Caco-2 (cell line): ENCODE data around the gene BPIFB6. TPM values are rescaled to one million over a fixed set of nuclear protein-coding genes. Genes with fewer than 3 reads are reported as not detected.

Source experiments
- BruUV-seq: library from RNA; stranded (reverse); fragments of 400-500 nt; replicated peaks from 2 replicates; lab custom pipeline; 2021; lab: Mats Ljungman, UMichigan
- CTCF ChIA-PET: fragments of 300-600 bp; sonication (Branson Sonifier 250); formaldehyde crosslinking; loops from one replicate; lab custom pipeline; 2022; ENCODE audit warnings: antibody characterized with exemption; lab: Charles Lee
- POLR2A ChIA-PET: fragments of 300-600 bp; sonication (Branson Sonifier 250); formaldehyde crosslinking; loops from one replicate; lab custom pipeline; 2022; ENCODE audit warnings: antibody characterized with exemption; lab: Charles Lee
- DNase-seq, 2 experiments: peaks; one replicate each; pipeline versions ENCODE4 v3.0.0 to v3.0.0-alpha.2; 2020 to 2022
- H3K27me3 ChIP-seq: replicated peaks from 2 replicates; pipeline ENCODE4 v1.6.0; 2011; ENCODE audit warnings: low read length; ENCODE audit not compliant: control insufficient read depth, insufficient read depth
- H3K36me3 ChIP-seq: 2 replicates; pipeline ENCODE4 v1.5.1; 2011; ENCODE audit warnings: low read length; ENCODE audit not compliant: control insufficient read depth, insufficient read depth
- H3K4me1 ChIP-seq: fragments of 250-450 bp; sonication (Bioruptor Pico); 2 replicates; pipeline ENCODE4 v1.5.1; 2020; ENCODE audit warnings: mild to moderate bottlenecking
- H3K4me3 ChIP-seq: 2 replicates; pipeline ENCODE4 v1.5.1; 2011; ENCODE audit warnings: low read depth, mild to moderate bottlenecking, control low read depth, low read length
- H3K9me3 ChIP-seq: fragments of 250-450 bp; sonication (Bioruptor Pico); 2 replicates; pipeline ENCODE4 v1.5.1; 2020; ENCODE audit warnings: mild to moderate bottlenecking, moderate library complexity
- H3K27ac Mint-ChIP-seq: one replicate; pipeline ENCODE4 v1.8.0; 2022; ENCODE audit warnings: mixed read lengths; ENCODE audit not compliant: unreplicated experiment
- H3K27me3 Mint-ChIP-seq: one replicate; pipeline ENCODE4 v1.8.0; 2022; ENCODE audit warnings: mixed read lengths; ENCODE audit not compliant: insufficient read depth, unreplicated experiment
- H3K36me3 Mint-ChIP-seq: one replicate; pipeline ENCODE4 v1.8.0; 2022; ENCODE audit warnings: mild to moderate bottlenecking, mixed read lengths; ENCODE audit not compliant: insufficient read depth, unreplicated experiment
- H3K4me1 Mint-ChIP-seq: one replicate; pipeline ENCODE4 v1.8.0; 2022; ENCODE audit warnings: low read depth, mixed read lengths; ENCODE audit not compliant: unreplicated experiment
- H3K4me3 Mint-ChIP-seq: one replicate; pipeline ENCODE4 v1.8.0; 2022; ENCODE audit warnings: mild to moderate bottlenecking, moderate library complexity, mixed read lengths; ENCODE audit not compliant: unreplicated experiment
- H3K9me3 Mint-ChIP-seq: one replicate; pipeline ENCODE4 v1.8.0; 2022; ENCODE audit warnings: mixed read lengths; ENCODE audit not compliant: unreplicated experiment
- CTCF ChIP-seq, 2 experiments: fragments of 200-600 bp in 1 of 2; IDR thresholded peaks; 1 replicate in 1 of 2; 2 replicates in 1 of 2; pipeline versions ENCODE4 v1.5.1 to v1.8.0; 2011 to 2022; ENCODE audit warnings: antibody characterized with exemption in 1 of 2, control low read depth in 1 of 2, inconsistent platforms in 1 of 2, low read depth in 1 of 2, low read length in 1 of 2, mild to moderate bottlenecking in 1 of 2, moderate library complexity in 1 of 2; ENCODE audit not compliant: insufficient read depth in 1 of 2, severe bottlenecking in 1 of 2, unreplicated experiment in 1 of 2
- intact Hi-C: fragments of 100-400 bp; cut with micrococcal nuclease; formaldehyde crosslinking; loops from one replicate; pipeline ENCODE4 v1.10.0; 2022; ENCODE audit not compliant: unreplicated experiment
- total RNA-seq: library from RNA; stranded (reverse); gene quantifications from 2 replicates; pipeline ENCODE4 v1.2.3, GENCODE V29; 2022

BPIFB6 gene
- total RNA-seq, 1 experiment from 2014 or later, result not detected

GRCh38 chr20:33014336-33015113 is 16.9 kb upstream of the BPIFB6 start:
- intact Hi-C loops, result no loop called here

GRCh38 chr20:33015114-33015484 is 16.3 kb upstream of the BPIFB6 start:
- H3K9me3 ChIP-seq, result no peaks in the 10 kb centered on the region
- POLR2A ChIA-PET, result no interaction called here
- intact Hi-C loops, result no loop called here
- H3K36me3 ChIP-seq, result no peaks in the 10 kb centered on the region
- Mint-ChIP-seq H3K4me3 (no peak overlapping the region), H3K27me3 (peaks cover 42% of the 10 kb centered on the region), H3K4me1 (no peaks in the 10 kb centered on the region), H3K27ac (no peak overlapping the region), H3K9me3 (no peaks in the 10 kb centered on the region), H3K36me3 (no peaks in the 10 kb centered on the region)
- BruUV-seq, result no TSS peak
- DNase-seq, result no peak
- H3K4me3 ChIP-seq, result no peak overlapping the region
- H3K4me1 ChIP-seq, result no peaks in the 10 kb centered on the region
- CTCF ChIA-PET, result no interaction called here
- peaks cover 7% of the 10 kb centered on the region for H3K27me3 ChIP-seq
- TF ChIP-seq CTCF (IDR thresholded peaks at IDR 0.05; ENCODE audit: insufficient read depth in 1 of 2, low read depth in 1 of 2, low read length in 1 of 2, severe bottlenecking in 1 of 2, unreplicated experiment in 1 of 2), result no peak

More at GRCh38 chr20:33014336-33015113, 16.9 kb upstream of the BPIFB6 start:
- Mint-ChIP-seq H3K9me3 (no peaks in the 10 kb centered on the region), H3K4me1 (no peaks in the 10 kb centered on the region), H3K36me3 (no peaks in the 10 kb centered on the region), H3K27ac (no peak overlapping the region), H3K27me3 (peaks cover 41% of the 10 kb centered on the region), H3K4me3 (no peak overlapping the region)
- no TSS peak for BruUV-seq
- no peaks in the 10 kb centered on the region for H3K36me3 ChIP-seq
- H3K27me3 ChIP-seq, result peaks cover 7% of the 10 kb centered on the region
- H3K9me3 ChIP-seq, result no peaks in the 10 kb centered on the region
- POLR2A ChIA-PET, result no interaction called here
- DNase-seq, result no peak
- H3K4me3 ChIP-seq, result no peak overlapping the region
- H3K4me1 ChIP-seq, result no peaks in the 10 kb centered on the region
- CTCF ChIA-PET, result interaction anchor here (0.5 kb wide), 1 partner anchor 184 kb away, joined by 3 read pairs; no protein-coding TSS in a partner anchor
- no peak for TF ChIP-seq CTCF (IDR thresholded peaks at IDR 0.05; ENCODE audit: insufficient read depth in 1 of 2, low read depth in 1 of 2, low read length in 1 of 2, severe bottlenecking in 1 of 2, unreplicated experiment in 1 of 2)

GRCh38 chr20:33015700-33016580 is 15.5 kb upstream of the BPIFB6 start:
- no TSS peak for BruUV-seq
- CTCF ChIA-PET, result no interaction called here
- intact Hi-C loops, result no loop called here
- H3K4me3 ChIP-seq, result no peak overlapping the region
- no peaks in the 10 kb centered on the region for H3K36me3 Mint-ChIP-seq
- no peak for TF ChIP-seq CTCF (IDR thresholded peaks at IDR 0.05; ENCODE audit: insufficient read depth in 1 of 2, low read depth in 1 of 2, low read length in 1 of 2, severe bottlenecking in 1 of 2, unreplicated experiment in 1 of 2)
- no peak overlapping the region for H3K4me3 Mint-ChIP-seq
- POLR2A ChIA-PET, result no interaction called here
- no peaks in the 10 kb centered on the region for H3K9me3 Mint-ChIP-seq
- H3K4me1 ChIP-seq, result no peaks in the 10 kb centered on the region
- H3K4me1 Mint-ChIP-seq, result no peaks in the 10 kb centered on the region
- no peaks in the 10 kb centered on the region for H3K9me3 ChIP-seq
- no peak for DNase-seq
- no peaks in the 10 kb centered on the region for H3K36me3 ChIP-seq
- peaks cover 37% of the 10 kb centered on the region for H3K27me3 Mint-ChIP-seq
- H3K27me3 ChIP-seq, result peaks cover 4% of the 10 kb centered on the region
- H3K27ac Mint-ChIP-seq, result no peak overlapping the region
